ENCODE data around the gene PLA2G2F.
A peak's percentile ranks its signal among the peaks of the same experiment; 100 is the strongest.

PLA2G2F gene

DNA sequence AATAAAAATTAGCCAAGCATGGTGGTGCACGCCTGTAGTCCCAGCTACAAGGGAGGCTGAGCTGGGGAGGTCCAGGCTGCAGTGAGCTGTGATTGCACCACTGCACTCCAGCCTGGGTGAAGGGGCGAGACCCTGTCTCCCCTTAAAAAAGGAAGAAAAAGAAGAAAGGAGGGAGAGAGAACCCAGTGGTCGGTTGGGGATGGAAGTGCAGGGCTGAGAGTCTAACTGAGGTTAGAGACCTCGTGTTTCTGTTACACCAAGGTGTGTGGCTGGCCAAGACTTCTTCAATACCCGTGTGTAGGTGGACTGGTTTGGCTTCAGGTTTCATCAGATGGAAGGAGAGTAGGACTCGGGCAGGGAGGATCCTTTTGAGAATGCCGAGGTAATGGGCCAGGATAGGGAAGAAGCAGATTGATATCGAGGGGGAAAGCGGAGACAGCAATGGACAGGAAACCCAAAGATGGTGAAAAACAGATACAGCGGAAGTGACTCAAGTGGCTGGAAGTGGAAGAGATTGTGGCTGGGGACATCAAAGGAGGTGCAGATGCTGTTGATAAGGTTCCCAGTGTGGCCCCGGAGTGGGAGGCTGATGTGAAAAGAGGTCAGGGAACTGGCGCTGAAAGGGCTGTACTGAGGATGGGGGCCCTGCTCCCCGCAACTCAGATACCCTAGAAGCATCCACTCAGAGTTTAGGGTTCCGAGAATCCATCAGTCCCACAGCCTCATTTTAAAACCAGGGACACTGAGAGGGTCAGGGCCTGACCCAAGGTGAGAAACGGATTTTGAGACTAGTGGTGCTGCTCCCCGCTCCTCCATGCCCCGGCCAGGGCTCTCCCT is 46.1 kb downstream of the PLA2G2F start:
- Histone ChIP-seq H3K27me3 (ENCODE audit: control insufficient read depth, low read length) (peaks cover 19% of the 10 kb centered on the region), H4K20me1 (ENCODE audit: control insufficient read depth, insufficient read depth, low read depth, low read length) (no peaks in the 10 kb centered on the region), H3K9me3 (ENCODE audit: control insufficient read depth, insufficient read depth, low read length) (no peaks in the 10 kb centered on the region), H3K9me2 (replicated peaks; ENCODE audit: control insufficient read depth, low read length) (no peaks in the 10 kb centered on the region), H3F3A (ENCODE audit: control insufficient read depth, insufficient read depth) (no peaks in the 10 kb centered on the region), H3K4me2 (ENCODE audit: low read length) (peak overlapping the region; percentile 37), H3K4me3 (ENCODE audit: low read length) (no peak overlapping the region), H3K27ac (ENCODE audit: low read depth, low read length) (no peak overlapping the region), H3K4me1 (ENCODE audit: control insufficient read depth, low read length) (peaks cover 22% of the 10 kb centered on the region), H3K36me3 (ENCODE audit: control insufficient read depth, low read length) (no peaks in the 10 kb centered on the region), H3K79me2 (ENCODE audit: control insufficient read depth, low read length) (no peaks in the 10 kb centered on the region)
- no peak for TF ChIP-seq CTCF (IDR thresholded peaks at IDR 0.05; ENCODE audit: low read depth, low read length, poor library complexity, severe bottlenecking)
- no peak for TF ChIP-seq EZH2phosphoT487 (IDR thresholded peaks at IDR 0.05; ENCODE audit: borderline replicate concordance, low read length)

- H3K79me2 ChIP-seq (ENCODE audit: control insufficient read depth, low read length), result no peaks in the 10 kb centered on the region
- H3K9me2 ChIP-seq (replicated peaks; ENCODE audit: control insufficient read depth, low read length), result no peaks in the 10 kb centered on the region
- no peaks in the 10 kb centered on the region for H3K9me3 ChIP-seq (ENCODE audit: control insufficient read depth, insufficient read depth, low read length)
- no peaks in the 10 kb centered on the region for H3K36me3 ChIP-seq (ENCODE audit: control insufficient read depth, low read length)
- TF ChIP-seq EZH2phosphoT487 (IDR thresholded peaks at IDR 0.05; ENCODE audit: borderline replicate concordance, low read length), result no peak
- H3K27me3 ChIP-seq (ENCODE audit: control insufficient read depth, low read length), result peaks cover 19% of the 10 kb centered on the region
- H3F3A ChIP-seq (ENCODE audit: control insufficient read depth, insufficient read depth), result no peaks in the 10 kb centered on the region
- H3K4me3 ChIP-seq (ENCODE audit: low read length), result no peak within 1 kb of the TSS
- H4K20me1 ChIP-seq (ENCODE audit: control insufficient read depth, insufficient read depth, low read depth, low read length), result no peaks in the 10 kb centered on the region
- no peak within 1 kb of the TSS for H3K27ac ChIP-seq (ENCODE audit: low read depth, low read length)
- peak within 1 kb of the TSS; percentile 37 for H3K4me2 ChIP-seq (ENCODE audit: low read length)
- H3K4me1 ChIP-seq (ENCODE audit: control insufficient read depth, low read length), result peaks cover 22% of the 10 kb centered on the region
Observed at GRCh38 chr1:20185834-20186782, 47.0 kb downstream of the PLA2G2F start, which contains the start of the genes PLA2G2C and UBXN10. TSS of gene PLA2G2C (minus strand) at chr1:20186518. CDS start at chr1:20177363, 9,155 bp downstream. TSS of gene UBXN10 (plus strand) at chr1:20186096. CDS start at chr1:20190562, 4,466 bp downstream.

DNA sequence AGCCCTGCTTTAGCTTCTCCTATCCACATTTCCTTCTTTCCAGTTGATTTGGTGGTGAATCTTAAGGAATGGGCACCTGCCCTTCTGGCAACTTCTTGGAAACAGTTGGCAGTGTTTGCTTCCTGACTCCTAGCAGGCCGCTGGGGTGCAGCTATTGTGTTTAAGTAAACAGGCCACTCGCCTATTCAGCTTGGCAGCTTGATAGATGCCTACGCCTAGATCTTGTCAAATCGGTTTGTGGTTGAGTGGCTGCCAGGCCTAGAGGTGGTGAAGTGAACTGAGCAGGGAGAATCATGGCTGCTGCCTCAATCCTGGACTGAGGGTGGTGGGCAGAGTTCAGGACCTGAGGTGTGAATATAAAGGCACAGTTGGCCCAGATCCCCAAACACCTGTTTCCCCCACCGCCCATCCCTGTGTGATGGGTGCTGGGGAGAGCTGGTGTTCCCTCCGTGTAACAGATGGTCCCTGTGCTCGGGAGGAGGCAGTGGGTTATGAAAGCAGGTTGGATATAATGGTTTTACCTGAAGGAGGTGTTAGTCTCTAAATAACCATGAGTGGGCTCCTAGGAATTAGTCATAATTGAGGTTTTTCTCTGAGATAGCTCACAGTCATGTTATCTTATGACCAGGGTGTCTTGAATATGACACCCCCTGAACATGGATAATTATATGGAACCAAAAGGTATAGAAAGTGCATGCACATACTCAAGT is 48.1 kb downstream of the PLA2G2F start:
- no peaks in the 10 kb centered on the region for H3K79me2 ChIP-seq (ENCODE audit: control insufficient read depth, low read length)
- TF ChIP-seq CTCF (IDR thresholded peaks at IDR 0.05; ENCODE audit: low read depth, low read length, poor library complexity, severe bottlenecking) (no peak), EZH2phosphoT487 (IDR thresholded peaks at IDR 0.05; ENCODE audit: borderline replicate concordance, low read length) (no peak)
- H4K20me1 ChIP-seq (ENCODE audit: control insufficient read depth, insufficient read depth, low read depth, low read length), result no peaks in the 10 kb centered on the region
- no peak overlapping the region for H3K27ac ChIP-seq (ENCODE audit: low read depth, low read length)
- no peaks in the 10 kb centered on the region for H3K9me3 ChIP-seq (ENCODE audit: control insufficient read depth, insufficient read depth, low read length)
- no peak overlapping the region for H3K4me3 ChIP-seq (ENCODE audit: low read length)
- H3K9me2 ChIP-seq (replicated peaks; ENCODE audit: control insufficient read depth, low read length), result no peaks in the 10 kb centered on the region
- no peaks in the 10 kb centered on the region for H3F3A ChIP-seq (ENCODE audit: control insufficient read depth, insufficient read depth)
- H3K36me3 ChIP-seq (ENCODE audit: control insufficient read depth, low read length), result no peaks in the 10 kb centered on the region
- H3K4me2 ChIP-seq (ENCODE audit: low read length), result no peak overlapping the region
- H3K4me1 ChIP-seq (ENCODE audit: control insufficient read depth, low read length), result peaks cover 22% of the 10 kb centered on the region
- H3K27me3 ChIP-seq (ENCODE audit: control insufficient read depth, low read length), result peaks cover 24% of the 10 kb centered on the region
